Jurkat, Clone E6-1 (cell line): Measurements from ENCODE around the gene LEAP2. TPM values are rescaled to one million over a fixed set of nuclear protein-coding genes. Genes with fewer than 3 reads are reported as not detected.

Experiments used
- DNase-seq: peaks from one replicate; pipeline ENCODE4 v3.0.0-alpha.2; 2011; ENCODE audit warnings: low read depth, low spot score
- H3K4me3 ChIP-seq: 2 replicates; pipeline ENCODE4 v1.5.1; 2011; ENCODE audit warnings: mild to moderate bottlenecking, low read length, control low read depth, moderate library complexity
- polyA plus RNA-seq: library from polyadenylated mRNA; unstranded; fragments of >200 nt; gene quantifications from one replicate; pipeline ENCODE4 v1.2.1, GENCODE V29; 2012; ENCODE audit warnings: missing spikeins; ENCODE audit not compliant: insufficient read length, insufficient read depth

Gene LEAP2
- polyA plus RNA-seq, result 3.3 TPM

GRCh38 chr5:132873119-132873929 lies at the start of gene LEAP2:
Gene LEAP2, plus strand, starts transcription at chr5:132873668. Its CDS starts 27 bp downstream, at chr5:132873695.
- no peak for DNase-seq

GRCh38 chr5:132824426-132824825 lies 49.0 kb upstream of the LEAP2 start:
- no peak for DNase-seq
- H3K4me3 ChIP-seq, result no peak overlapping the region

More at GRCh38 chr5:132873119-132873929, at the start of gene LEAP2:
- no peak within 1 kb of the TSS for H3K4me3 ChIP-seq

GRCh38 chr5:132825033-132825833 lies 48.2 kb upstream of the LEAP2 start:
- no peak for DNase-seq
- H3K4me3 ChIP-seq, result no peak overlapping the region

GRCh38 chr5:132825834-132826391 lies 47.6 kb upstream of the LEAP2 start:
- DNase-seq, result no peak
- H3K4me3 ChIP-seq, result no peak overlapping the region

GRCh38 chr5:132826424-132827082 lies 46.9 kb upstream of the LEAP2 start:
- H3K4me3 ChIP-seq, result no peak overlapping the region
- no peak for DNase-seq

GRCh38 chr5:132827943-132828673 lies 45.4 kb upstream of the LEAP2 start:
- no peak for DNase-seq
- no peak overlapping the region for H3K4me3 ChIP-seq

- no peak for DNase-seq
These were observed 44.5 kb upstream of the LEAP2 start for GRCh38 chr5:132828846-132829494.

GRCh38 chr5:132829742-132830435 lies 43.6 kb upstream of the LEAP2 start:
- peak overlapping the region; percentile 53 for H3K4me3 ChIP-seq
- DNase-seq, result peak; percentile 32

More at GRCh38 chr5:132828846-132829494, 44.5 kb upstream of the LEAP2 start:
- H3K4me3 ChIP-seq, result no peak overlapping the region

- peak within 1 kb of the TSS; percentile 53 for H3K4me3 ChIP-seq
- no peak for DNase-seq
These were observed 42.9 kb upstream of the LEAP2 start, which contains the start of gene SHROOM1 for GRCh38 chr5:132830436-132831094. Gene SHROOM1, minus strand, starts transcription at chr5:132830647. Its CDS starts 4,507 bp downstream, at chr5:132826140.

- no peak for DNase-seq
- H3K4me3 ChIP-seq, result no peak overlapping the region
These were observed 42.2 kb upstream of the LEAP2 start for GRCh38 chr5:132831095-132831860.

- no peak overlapping the region for H3K4me3 ChIP-seq
These were observed 40.9 kb upstream of the LEAP2 start for GRCh38 chr5:132832612-132833011.

GRCh38 chr5:132834057-132834456 lies 39.4 kb upstream of the LEAP2 start:
- DNase-seq, result no peak
- H3K4me3 ChIP-seq, result no peak overlapping the region

More at GRCh38 chr5:132832612-132833011, 40.9 kb upstream of the LEAP2 start:
- no peak for DNase-seq

- DNase-seq, result no peak
These were observed 36.6 kb upstream of the LEAP2 start for GRCh38 chr5:132836852-132837251.

GRCh38 chr5:132837868-132838267 lies 35.6 kb upstream of the LEAP2 start:
- DNase-seq, result no peak
- no peak overlapping the region for H3K4me3 ChIP-seq

More at GRCh38 chr5:132836852-132837251, 36.6 kb upstream of the LEAP2 start:
- H3K4me3 ChIP-seq, result no peak overlapping the region

- H3K4me3 ChIP-seq, result no peak overlapping the region
- DNase-seq, result no peak
These were observed 34.8 kb upstream of the LEAP2 start for GRCh38 chr5:132838516-132839282.
